D721Med (cell line): Measurements from ENCODE around the gene LCT.

Experiments
- DNase-seq: peaks from one replicate; pipeline ENCODE4 v3.0.0; 2011; ENCODE audit warnings: low spot score; ENCODE audit not compliant: insufficient read length
- FAIRE-seq: peaks from 2 replicates; lab custom pipeline; 2011; peaks lifted over from hg19 to GRCh38; lab: Jason Lieb, UNC
- CTCF ChIP-seq: IDR thresholded peaks from 2 replicates; pipeline ENCODE4 v1.5.1; 2012; ENCODE audit warnings: mild to moderate bottlenecking, control low read depth; ENCODE audit not compliant: insufficient read depth; ENCODE audit errors: missing control alignments

LCT gene

GRCh38 chr2:135773319-135773718 is 63.7 kb downstream of the LCT start:
- FAIRE-seq, result no peak
- DNase-seq, result no peak
- TF ChIP-seq CTCF, result no peak

GRCh38 chr2:135768863-135769262 is 68.1 kb downstream of the LCT start:
- no peak for FAIRE-seq
- no peak for TF ChIP-seq CTCF
- DNase-seq, result no peak

- FAIRE-seq (no peak), DNase-seq (no peak)
- no peak for TF ChIP-seq CTCF
These were observed 74.5 kb downstream of the LCT start for GRCh38 chr2:135762530-135762929.

- FAIRE-seq (peak; percentile 99), DNase-seq (no peak)
These were observed 75.0 kb downstream of the LCT start for GRCh38 chr2:135762022-135762421.

GRCh38 chr2:135756692-135757091 is 80.3 kb downstream of the LCT start:
- TF ChIP-seq CTCF, result no peak
- no peak for FAIRE-seq
- DNase-seq, result no peak

More at GRCh38 chr2:135762022-135762421, 75.0 kb downstream of the LCT start:
- no peak for TF ChIP-seq CTCF

- no peak for TF ChIP-seq CTCF
- DNase-seq (no peak), FAIRE-seq (no peak)
These were observed 81.4 kb downstream of the LCT start for GRCh38 chr2:135755573-135755972.

GRCh38 chr2:135745545-135745944 is 91.4 kb downstream of the LCT start:
- FAIRE-seq, result no peak
- TF ChIP-seq CTCF, result no peak
- DNase-seq, result no peak
